HG03280 (cell line): ENCODE results near the gene STXBP5.

Source experiments
- ATAC-seq: cut with Tn5 transposase; IDR thresholded peaks from one replicate; pipeline ENCODE4 v1.9.1; 2021; ENCODE audit warnings: mild to moderate bottlenecking, moderate library complexity; ENCODE audit not compliant: unreplicated experiment

The STXBP5 gene

GRCh38 chr6:147207837-147208754, 3.9 kb downstream of the STXBP5 start:
- ATAC-seq, result no peak

GRCh38 chr6:147209762-147210449, 5.7 kb downstream of the STXBP5 start:
- no peak for ATAC-seq

GRCh38 chr6:147211349-147211748, 7.1 kb downstream of the STXBP5 start:
- no peak for ATAC-seq

- no peak for ATAC-seq
These were observed 7.6 kb downstream of the STXBP5 start for GRCh38 chr6:147211831-147212230.

- ATAC-seq, result no peak
These were observed 8.4 kb downstream of the STXBP5 start for GRCh38 chr6:147212622-147213021.

GRCh38 chr6:147213772-147214171, 9.6 kb downstream of the STXBP5 start:
- ATAC-seq, result no peak

GRCh38 chr6:147214248-147215227, 10.3 kb downstream of the STXBP5 start:
- ATAC-seq, result no peak

- no peak for ATAC-seq
These were observed 12.7 kb downstream of the STXBP5 start for GRCh38 chr6:147216915-147217314.

- no peak for ATAC-seq
These were observed 13.7 kb downstream of the STXBP5 start for GRCh38 chr6:147217840-147218404.

- ATAC-seq, result no peak
These were observed 14.6 kb downstream of the STXBP5 start for GRCh38 chr6:147218797-147219196.

- no peak for ATAC-seq
These were observed 15.2 kb downstream of the STXBP5 start for GRCh38 chr6:147219463-147219862.

GRCh38 chr6:147220345-147220744, 16.1 kb downstream of the STXBP5 start:
- ATAC-seq, result no peak

GRCh38 chr6:147221739-147222138, 17.5 kb downstream of the STXBP5 start:
- ATAC-seq, result no peak

GRCh38 chr6:147222160-147222838, 18.1 kb downstream of the STXBP5 start:
- peak; percentile 76 for ATAC-seq

GRCh38 chr6:147223736-147224135, 19.5 kb downstream of the STXBP5 start:
- no peak for ATAC-seq

GRCh38 chr6:147226163-147226724, 22.0 kb downstream of the STXBP5 start:
- ATAC-seq, result no peak

- ATAC-seq, result no peak
These were observed 22.7 kb downstream of the STXBP5 start for GRCh38 chr6:147226877-147227276.

- ATAC-seq, result no peak
These were observed 23.6 kb downstream of the STXBP5 start for GRCh38 chr6:147227770-147228320.

GRCh38 chr6:147231589-147231988, 27.4 kb downstream of the STXBP5 start:
- ATAC-seq, result no peak
